ENCODE results near the gene C12orf42. TPM values are rescaled to one million over a fixed set of nuclear protein-coding genes. Genes with fewer than 3 reads are reported as not detected.

C12orf42 gene
- total and polyA plus RNA-seq, 2 of the 4 experiments (the other 2 are of a cell fraction) = not detected

GRCh38 chr12:103327676-103328075 is 168.1 kb downstream of the C12orf42 start:
- peaks cover 4% of the 10 kb centered on the region for H3K9me3 ChIP-seq (ENCODE audit: control insufficient read depth, insufficient read depth, low read length)
- no peak overlapping the region for H2AK9ac ChIP-seq (replicated peaks; ENCODE audit: low read depth, low read length, poor library complexity)
- no peak overlapping the region for H3K4ac ChIP-seq (ENCODE audit: low read depth, low read length)
- H2AFZ ChIP-seq (replicated peaks; ENCODE audit: low read length, poor library complexity) = no peak overlapping the region
- H4K20me1 ChIP-seq (ENCODE audit: insufficient read depth, low read length) = no peaks in the 10 kb centered on the region
- no peak overlapping the region for H2BK15ac ChIP-seq (ENCODE audit: low read depth, low read length)
- H3K27me3 ChIP-seq (ENCODE audit: control insufficient read depth, insufficient read depth, low read length) = no peaks in the 10 kb centered on the region
- no peak for DNase-seq
- no peak overlapping the region for H3K27ac ChIP-seq (ENCODE audit: insufficient read depth, low read length)
- POLR2A ChIA-PET (ENCODE audit: unreplicated experiment) = no interaction called here
- no peaks in the 10 kb centered on the region for H3K4me1 ChIP-seq (ENCODE audit: control insufficient read depth, insufficient read depth, low read length)
- no peak overlapping the region for H4K5ac ChIP-seq (ENCODE audit: low read depth, low read length)
- H3K23ac ChIP-seq (ENCODE audit: low read depth, low read length) = no peak overlapping the region
- ATAC-seq (ENCODE audit: low read depth) = no peak
- intact Hi-C loops (cut with micrococcal nuclease) (no loop called here), in situ Hi-C loops (cut with MboI; ENCODE audit: low sequenced_read_pairs) (no loop called here), dilution Hi-C loops (cut with HindIII; ENCODE audit: low sequenced_read_pairs, unreplicated experiment) (no loop called here)
- H3K18ac ChIP-seq (ENCODE audit: low read depth, low read length) = no peak overlapping the region
- H4K91ac ChIP-seq (ENCODE audit: insufficient read depth, low read depth, low read length) = no peak overlapping the region
- H4K8ac ChIP-seq (ENCODE audit: low read depth in 2 of 2, low read length in 2 of 2) = no peak overlapping the region
- H3K9ac ChIP-seq (ENCODE audit: low read depth, low read length) = no peak overlapping the region
- no peak overlapping the region for H3K4me3 ChIP-seq (ENCODE audit: insufficient read depth, low read depth, low read length)
- no peaks in the 10 kb centered on the region for H3K36me3 ChIP-seq (ENCODE audit: control insufficient read depth, insufficient read depth, low read length)
- CTCF ChIA-PET = no interaction called here
- no peaks in the 10 kb centered on the region for H3K79me1 ChIP-seq (ENCODE audit: low read depth in 1 of 2, low read length in 2 of 2)
- H2BK120ac ChIP-seq (ENCODE audit: low read depth, low read length) = no peak overlapping the region
- H2AK5ac ChIP-seq (ENCODE audit: low read depth, low read length) = no peak overlapping the region
- H3K9me1 ChIP-seq (ENCODE audit: insufficient read depth, low read length) = no peaks in the 10 kb centered on the region
- H2BK20ac ChIP-seq (ENCODE audit: low read depth, low read length) = no peak overlapping the region
- no peak overlapping the region for H3K56ac ChIP-seq (ENCODE audit: extremely low read depth, insufficient read depth, low read length)
- TF ChIP-seq ELK1 (IDR thresholded peaks at IDR 0.05; ENCODE audit: borderline replicate concordance, low read depth, low read length) (no peak), MXI1 (IDR thresholded peaks at IDR 0.05; ENCODE audit: borderline replicate concordance, low read depth, low read length) (no peak), RAD21 (IDR thresholded peaks at IDR 0.05; ENCODE audit: low read length) (no peak), USF2 (IDR thresholded peaks at IDR 0.05; ENCODE audit: low read depth, low read length) (no peak)
- no peak overlapping the region for H3K14ac ChIP-seq (replicated peaks; ENCODE audit: low read depth, low read length)
- no TSS peak for BruUV-seq (replicated peaks)
- no peak overlapping the region for H3K4me2 ChIP-seq (ENCODE audit: low read depth, low read length)
- no peak overlapping the region for H2BK5ac ChIP-seq (ENCODE audit: low read depth, low read length, poor library complexity, severe bottlenecking)

All from IMR-90 (cell line).